GM18511 (cell line): ENCODE data around the gene CPLX4.

ENCODE experiments used
- ATAC-seq: cut with Tn5 transposase; IDR thresholded peaks from one replicate; pipeline ENCODE4 v1.9.1; 2021; ENCODE audit warnings: mild to moderate bottlenecking, moderate library complexity; ENCODE audit not compliant: unreplicated experiment

Gene CPLX4, protein sequence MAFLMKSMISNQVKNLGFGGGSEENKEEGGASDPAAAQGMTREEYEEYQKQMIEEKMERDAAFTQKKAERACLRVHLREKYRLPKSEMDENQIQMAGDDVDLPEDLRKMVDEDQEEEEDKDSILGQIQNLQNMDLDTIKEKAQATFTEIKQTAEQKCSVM

DNA sequence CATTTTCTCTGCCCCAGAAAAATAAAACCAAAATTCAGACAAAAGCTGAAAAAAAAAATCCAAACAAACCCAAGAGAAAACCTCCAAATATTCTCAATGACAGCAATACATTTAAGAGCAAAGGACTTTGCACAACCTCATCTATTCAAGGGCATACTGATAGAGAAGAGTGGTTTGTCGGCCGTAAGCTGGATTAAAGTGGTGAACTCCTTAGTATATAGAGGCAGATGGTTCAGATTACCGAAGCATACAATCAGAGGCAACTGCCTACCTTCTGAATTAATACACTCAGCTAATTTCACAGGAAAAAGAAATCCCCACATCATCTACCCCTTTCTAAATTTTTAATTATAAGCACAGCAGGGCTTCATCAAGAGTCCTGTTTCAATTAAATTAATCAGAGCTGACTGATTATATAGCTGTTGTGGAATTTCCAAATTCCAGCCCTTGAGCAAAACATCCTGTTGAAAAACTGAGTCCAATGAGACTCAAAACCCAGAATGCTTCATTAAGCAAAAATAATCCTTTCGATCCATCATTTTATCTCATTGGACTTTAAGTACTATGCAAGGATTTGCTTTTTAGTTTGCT, at the start of gene CPLX4:
TSS of gene CPLX4 (minus strand) at position 190 of the 591 bp plus-strand sequence. CDS start at position 3, 187 bp downstream.
- ATAC-seq: no peak

DNA sequence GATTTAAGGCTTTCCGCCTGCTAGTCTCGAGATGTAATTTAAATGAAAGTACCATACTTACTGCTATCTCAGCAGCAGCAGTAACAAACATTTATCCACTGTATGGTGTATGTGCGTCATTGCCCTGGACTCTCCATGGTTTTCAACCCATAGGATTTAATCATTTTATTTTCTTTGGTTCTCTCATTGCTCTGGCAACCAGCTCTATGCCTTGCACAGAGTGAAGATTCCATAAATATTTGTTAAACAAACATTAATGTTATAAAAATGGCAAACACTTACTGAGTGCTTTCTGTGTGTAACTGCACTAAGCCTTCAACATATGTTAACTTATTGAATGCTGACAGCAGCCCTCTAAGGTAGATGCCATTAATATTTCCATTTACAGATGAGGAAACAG, 41.9 kb upstream of the CPLX4 start:
- no peak for ATAC-seq

DNA sequence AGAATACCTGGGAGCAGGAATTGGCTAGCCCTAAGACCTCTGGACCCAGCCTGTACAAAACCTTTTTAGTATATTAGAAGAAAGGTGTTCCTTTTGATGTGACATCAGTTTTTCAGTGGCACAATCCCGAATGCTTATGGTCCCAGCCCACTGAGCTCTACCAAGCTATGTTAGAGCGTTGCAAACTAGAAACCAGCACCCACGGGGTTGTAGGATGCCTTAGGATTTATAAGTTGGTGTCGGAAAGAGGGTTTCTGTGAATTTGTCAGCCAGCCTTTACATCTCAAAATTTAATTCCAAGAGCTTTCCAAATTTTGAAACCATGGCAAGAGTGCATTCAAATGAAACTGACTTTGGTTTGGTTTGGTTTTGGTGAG, 41.1 kb upstream of the CPLX4 start:
- ATAC-seq: peak; percentile 24

DNA sequence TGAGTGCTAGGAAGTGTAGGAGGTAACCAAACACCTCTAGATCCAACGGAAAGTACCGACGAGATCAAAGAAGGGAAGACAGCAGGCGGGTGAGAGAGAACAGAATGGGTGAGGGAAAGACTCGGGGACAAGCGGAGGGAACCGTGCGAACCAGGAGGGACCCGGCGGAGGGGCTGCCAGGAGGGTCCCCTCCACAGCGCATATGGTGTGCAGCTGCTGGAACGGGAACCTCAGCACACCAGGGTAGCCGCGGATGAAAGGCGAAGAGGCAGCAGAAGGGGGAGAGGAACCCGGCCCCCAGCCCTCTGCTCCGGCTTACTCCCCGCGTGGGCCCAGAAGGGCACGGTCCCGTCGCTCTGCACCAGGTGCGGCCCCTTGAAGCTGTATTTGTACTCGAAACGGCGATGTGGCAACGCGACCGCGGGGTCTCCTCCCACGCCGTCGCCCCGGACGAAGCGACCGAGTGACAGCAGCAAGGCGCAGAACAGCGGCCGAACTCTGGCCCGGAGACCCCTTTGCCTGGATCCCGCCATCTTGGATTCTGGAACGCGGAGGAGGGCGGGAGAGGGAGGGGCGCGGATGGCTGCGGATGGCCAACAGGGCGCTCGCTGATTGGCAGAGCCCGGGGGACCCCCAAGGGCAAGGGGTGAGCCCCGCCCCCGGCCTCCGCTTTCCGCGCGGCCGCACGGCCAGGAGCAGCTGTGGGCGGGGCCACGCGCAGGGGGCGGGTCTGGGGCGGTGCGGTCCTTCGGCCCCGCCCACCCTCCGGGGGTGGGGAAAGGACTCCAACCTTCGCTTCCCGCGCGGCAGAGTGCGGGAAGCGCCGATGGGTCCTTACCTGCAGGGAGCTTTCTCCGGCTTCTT, 40.5 kb upstream of the CPLX4 start, which contains the start of gene LMAN1:
TSS of gene LMAN1 (minus strand) at position 554 of the 864 bp plus-strand sequence. CDS start at position 533, 21 bp downstream.
- ATAC-seq: peak; percentile 98

DNA sequence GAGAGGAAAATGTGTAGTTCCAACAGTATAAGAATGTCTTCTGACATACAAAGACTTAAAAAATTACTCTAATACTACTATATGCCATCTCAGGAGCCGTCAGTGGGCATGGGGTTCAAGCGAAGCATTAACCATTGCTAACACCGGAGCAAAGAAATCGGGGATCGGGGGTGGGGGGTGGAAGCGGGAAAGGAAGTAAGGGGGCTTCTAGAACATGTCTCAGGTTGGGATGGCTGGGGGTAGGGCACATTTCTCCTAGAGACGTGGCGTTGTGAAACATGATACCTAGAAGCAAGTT, 39.9 kb upstream of the CPLX4 start:
- no peak for ATAC-seq

DNA sequence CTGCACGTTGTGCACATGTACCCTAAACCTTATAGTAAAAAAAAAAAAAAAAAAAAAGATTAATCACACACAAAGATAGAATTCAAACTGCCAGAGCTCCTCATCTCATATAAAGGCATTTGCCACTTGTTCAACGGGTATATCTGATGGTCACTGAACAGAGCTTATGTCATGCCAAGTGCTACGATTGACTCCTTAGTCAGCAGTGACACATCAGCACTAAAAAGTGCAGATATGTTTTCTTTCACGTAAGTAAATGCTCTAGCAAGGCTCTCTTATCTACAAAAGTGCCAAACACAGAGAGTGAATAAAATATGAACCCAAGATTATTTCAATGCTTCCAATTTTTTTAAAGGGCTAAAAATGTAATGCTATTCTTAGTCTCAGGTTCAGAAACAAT, 39.5 kb upstream of the CPLX4 start:
- no peak for ATAC-seq

DNA sequence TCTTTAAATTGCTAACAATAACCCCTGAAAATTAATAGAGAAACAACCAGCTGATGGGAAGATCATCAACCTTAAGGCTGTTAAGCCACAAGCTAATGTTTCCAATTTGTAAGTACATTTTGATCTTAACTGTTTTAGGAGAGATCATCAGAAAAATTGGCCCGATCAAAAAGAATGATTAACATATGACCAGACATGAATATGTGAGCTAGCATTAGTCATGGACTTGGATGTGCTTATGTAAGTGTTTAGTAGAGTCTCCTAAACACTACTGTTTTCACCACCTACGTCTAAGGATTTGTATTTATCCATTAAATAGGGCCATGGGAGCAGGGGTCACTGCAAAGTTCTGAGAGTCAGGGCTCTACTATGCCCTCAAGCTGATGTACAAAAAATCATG, 36.3 kb upstream of the CPLX4 start:
- ATAC-seq: no peak

DNA sequence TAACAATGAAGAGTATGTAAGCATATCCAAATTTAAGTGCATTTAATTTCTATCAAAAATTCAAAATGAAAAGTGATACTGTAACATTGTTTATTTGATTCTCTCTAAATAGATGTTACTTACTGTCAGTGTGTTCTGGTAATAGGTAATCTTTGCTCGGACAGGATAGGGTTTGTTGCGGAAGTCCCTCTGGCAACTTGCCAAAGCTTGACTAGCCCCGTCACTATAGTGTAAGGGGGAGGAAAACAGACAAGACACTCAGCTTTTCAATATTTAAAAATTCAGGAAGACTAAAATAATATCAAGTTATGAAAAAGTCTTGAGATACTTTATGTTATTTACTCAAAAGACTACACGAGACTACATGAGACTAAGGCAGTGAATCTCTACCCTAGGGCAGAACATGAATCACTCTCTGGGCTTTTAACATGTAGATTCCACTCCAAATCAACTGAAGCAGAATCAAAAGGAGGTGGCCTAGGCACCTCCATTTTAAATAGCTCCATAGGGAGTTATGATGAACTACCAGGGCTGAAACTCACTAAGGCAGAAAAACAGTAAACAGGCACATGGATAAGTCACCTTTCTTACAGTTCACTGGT, 34.7 kb upstream of the CPLX4 start:
- no peak for ATAC-seq

DNA sequence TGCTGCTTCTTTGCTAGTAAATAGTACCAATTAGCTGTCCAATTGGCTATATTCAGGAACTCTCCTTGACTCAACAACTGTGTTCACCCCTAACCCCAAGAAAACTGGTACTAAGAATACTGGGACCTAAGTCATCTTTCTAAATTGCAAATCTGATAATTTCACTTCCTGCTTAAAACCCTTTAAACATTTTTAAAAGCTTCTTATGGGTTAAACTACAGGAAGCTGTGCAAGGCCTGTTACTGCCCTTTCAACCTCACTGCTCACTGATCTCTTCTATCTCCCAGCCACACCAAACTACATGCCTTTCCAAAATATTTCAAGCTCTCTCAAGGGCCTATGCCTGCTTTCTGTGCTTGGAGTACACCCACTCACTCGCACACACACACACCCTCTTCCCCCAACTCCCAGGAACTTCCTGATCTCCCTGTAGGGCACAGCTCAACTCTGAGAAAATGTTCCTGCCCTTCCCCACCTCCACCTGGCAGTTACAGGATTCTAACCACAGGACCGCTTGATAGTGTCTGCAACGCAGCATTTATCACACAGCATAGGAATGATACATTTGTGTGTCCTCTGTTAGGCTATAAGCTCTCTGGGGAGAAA, 33.9 kb upstream of the CPLX4 start:
- no peak for ATAC-seq

DNA sequence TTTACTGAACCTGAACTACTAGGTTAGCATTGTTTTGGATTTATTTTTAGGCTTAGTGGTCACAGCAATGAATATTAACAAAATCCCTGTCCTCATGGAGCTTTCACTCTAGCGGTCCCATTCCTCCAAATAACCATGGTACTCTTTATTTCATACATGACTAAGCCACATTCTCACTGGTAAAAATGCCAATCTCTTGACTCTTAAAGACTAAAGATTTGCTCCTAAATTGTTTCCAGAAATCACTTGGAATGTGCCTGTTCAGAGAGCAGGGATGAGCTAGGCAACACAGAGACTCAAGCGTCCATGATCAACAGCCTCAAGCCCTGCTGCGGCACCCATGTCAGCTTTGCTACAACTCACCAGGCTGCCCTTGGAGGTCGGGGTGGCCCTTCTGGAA, 27.1 kb upstream of the CPLX4 start:
- no peak for ATAC-seq

DNA sequence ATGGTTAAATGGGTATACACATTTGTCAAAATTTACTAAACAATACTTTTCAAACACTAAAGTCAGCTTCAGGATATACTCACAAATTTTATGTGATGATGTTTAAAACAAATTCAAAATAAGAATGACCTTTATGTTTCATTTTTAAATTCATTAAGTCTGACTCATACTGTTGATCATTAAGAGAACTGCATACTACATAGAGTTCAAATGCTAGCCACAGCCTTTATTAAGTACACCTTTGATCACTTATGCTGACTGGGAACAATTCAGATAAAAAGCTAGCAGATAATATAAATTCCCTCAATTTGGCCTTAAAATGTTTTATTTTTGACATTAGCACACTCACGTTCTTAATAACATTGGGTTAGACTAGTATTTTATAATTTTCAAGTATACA, 26.5 kb upstream of the CPLX4 start:
- ATAC-seq: no peak

DNA sequence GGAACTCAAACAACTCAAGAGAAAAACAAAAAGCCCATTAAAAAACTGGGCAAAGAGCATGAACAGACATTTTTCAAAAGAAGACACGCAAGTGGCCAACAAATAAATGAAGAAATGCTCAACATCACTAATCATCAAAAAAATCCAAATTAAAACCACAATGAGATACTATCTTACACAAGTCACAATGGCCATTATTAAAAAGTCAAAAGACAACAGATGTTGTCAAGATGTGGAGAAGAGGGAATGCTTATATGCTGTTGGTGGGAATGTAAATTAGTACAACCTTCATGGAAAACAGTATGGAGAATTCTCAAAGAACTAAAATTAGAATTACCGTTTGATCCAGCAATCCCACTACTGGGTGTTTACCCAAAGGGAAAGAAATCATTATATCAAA, 25.5 kb upstream of the CPLX4 start:
- ATAC-seq: no peak

DNA sequence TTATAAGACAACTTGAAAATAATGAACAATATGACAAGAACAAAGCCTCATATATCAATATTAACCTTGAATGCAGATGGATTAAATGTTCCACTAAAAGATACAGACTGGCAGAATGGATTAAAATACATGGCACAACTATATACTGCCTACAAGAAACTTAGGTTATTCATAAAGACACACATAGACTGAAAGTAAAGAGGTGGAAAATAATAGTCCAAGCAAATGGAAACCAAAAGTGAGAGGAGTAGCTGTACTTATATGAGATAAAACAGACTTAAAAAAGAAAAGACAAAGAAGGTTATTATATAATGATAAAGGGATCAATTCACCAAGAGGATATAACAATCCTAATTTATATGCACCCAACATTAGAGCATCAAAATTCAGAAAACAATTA, 22.4 kb upstream of the CPLX4 start:
- ATAC-seq: no peak

DNA sequence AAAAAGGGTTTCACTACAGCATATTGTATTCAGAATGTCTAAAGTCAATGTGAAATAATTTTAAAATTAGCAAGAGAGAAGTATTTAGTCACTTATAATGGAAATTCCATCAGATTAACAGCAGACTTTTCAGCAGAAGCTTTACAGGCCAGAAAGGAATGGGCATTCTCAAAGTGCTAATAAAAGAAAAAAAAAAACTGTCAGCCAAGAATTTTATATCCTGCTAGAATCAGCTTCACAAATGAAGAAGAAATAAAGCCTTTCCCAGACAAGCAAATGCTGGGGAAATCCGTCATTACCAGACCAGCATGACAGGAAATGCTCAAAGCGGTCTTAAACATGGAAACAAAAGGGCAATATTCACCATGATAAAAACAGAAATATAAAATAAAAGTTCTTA, 21.9 kb upstream of the CPLX4 start:
- no peak for ATAC-seq

DNA sequence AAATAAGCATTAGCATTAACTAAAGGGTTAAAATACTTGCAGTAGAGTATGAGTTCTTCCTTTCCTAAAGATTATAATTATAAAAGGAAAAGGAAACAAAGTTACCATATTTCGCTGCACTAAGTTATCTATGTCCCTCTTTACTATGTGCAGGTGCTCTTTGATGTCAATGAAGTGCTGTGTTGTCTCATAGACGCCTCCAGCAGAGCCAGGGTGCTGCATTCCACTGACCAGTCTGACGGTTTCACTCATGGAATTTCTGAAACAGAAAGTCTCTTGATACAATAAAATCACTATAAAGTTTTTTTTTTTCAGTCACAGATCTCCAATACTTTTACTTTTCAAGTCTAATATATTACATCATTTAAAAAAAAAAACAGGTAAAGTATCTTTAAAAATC, 14.5 kb upstream of the CPLX4 start:
- no peak for ATAC-seq

DNA sequence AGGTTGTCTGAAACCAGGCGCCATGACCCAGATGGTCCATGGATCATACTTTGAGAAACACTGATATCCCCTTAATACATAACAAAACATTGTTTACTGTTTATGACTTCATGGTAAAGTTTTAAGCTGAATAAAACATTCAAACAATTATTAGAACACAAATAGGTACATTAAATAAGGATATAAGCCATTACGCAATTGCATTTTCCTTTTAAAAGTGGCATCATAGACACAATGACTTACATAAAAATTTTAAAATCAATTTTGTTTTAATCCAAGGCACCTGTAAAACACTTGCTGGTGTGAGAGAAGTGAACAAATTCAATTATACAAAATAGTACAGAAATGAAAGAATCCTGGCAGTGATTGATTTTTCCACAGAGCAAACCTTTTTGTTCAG, 10.2 kb upstream of the CPLX4 start:
- ATAC-seq: no peak

DNA sequence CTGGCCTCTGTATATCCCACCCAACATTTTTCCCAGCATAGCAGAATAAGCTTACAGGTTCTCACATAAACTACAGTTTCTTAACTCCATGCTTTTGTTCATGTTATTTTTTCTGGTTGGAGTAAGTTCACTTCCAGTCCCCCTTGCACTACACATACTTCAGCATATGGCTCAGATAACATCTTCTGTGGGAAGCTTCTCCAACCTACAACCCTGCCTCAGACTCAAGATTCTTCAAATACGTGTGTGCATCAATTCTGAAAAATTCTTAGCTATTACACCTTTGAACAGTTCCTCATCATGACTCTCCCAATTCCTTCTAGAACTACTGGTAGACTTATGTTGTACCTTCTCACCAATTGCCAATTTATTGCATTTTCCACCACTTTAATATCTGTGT, 7.5 kb upstream of the CPLX4 start:
- no peak for ATAC-seq

DNA sequence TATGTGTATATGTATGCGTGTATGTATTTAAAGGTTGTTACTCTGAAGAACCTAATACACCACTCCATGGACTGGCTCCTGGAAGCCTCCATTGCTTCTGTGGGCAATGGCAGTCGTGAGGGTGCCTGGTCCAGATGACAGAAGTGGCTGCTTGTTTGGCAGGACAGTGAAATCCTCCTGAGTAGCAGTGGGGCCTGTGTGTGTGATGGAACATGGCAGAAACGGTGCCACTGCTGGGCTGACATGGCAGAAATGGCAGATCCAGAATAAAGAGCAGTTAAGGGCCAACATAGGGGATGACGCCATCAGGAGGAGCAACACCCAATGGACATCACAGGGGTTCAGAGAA, 6.1 kb upstream of the CPLX4 start:
- no peak for ATAC-seq

DNA sequence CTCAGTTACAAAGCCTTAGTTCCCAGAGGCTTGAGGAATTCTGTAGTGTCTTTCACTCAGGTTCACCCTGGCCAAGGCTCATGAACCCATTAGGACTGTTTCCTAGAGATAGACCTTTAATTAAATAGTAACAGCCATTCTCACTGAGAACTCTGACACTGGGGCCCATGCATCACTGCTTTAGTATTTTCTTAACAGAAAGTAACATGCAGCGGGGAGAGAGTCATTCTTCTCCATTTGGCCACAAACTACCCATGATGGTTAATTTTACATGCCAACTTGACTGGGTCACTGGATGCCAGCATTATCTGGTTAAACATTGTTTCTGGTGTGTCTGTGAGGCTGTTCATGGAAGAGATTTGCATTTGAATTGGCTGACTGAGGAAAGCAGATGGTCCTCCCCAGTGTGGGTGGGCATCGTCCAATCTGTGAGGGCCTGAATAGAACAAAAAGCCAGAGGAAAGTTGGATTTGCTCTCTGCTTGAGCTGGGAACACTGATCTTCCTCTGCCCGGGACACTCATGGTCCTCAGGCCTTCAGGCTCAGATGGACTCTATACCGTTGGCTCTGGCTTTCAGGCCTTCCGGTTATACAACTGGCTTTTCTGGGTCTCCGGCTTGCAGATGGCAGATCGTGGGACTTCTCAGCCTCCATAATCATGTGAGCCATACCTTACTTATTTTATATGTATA, 5.6 kb upstream of the CPLX4 start:
- ATAC-seq: no peak

DNA sequence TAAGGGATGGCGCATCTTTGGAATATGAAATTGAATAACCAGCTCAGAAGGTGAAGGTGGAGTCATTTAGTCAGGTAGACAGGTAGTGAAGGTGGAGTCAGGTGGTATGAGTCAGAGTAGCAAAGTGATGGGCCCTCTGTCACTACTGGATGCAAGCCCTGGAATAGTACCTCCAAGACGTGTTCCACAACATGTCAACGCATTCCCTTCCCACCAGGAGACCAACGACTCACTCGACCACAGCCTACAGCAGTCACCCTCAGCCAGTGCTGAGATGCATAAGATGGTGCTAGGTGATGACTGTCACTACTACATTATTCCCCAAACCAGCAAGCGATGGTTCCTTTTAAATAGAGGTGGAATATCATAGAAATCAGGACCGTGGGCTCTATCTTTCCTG, 6.8 kb downstream of the CPLX4 start:
- ATAC-seq: no peak

DNA sequence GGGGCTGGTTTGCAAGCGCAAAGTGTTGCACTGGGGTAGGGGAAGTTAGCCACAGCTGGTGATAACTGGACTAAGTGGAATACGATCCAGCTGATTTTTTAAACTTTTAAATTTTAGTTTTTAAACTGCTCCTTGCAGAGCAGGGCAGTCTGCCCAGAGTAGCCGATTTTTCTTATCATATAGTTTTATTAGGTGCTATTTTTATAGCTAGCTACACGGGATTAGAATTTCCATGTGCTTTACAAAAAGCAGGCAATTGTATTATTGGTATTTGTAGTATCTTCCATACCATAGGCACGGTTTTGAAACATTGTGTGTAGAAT, 9.6 kb downstream of the CPLX4 start:
- ATAC-seq: no peak
